ENCODE results near the gene SPRR4.

SPRR4 gene

GRCh38 chr1:152941037-152941711, 29.3 kb upstream of the SPRR4 start:
- TF ChIP-seq ZBTB7A (IDR thresholded peaks at IDR 0.05; ENCODE audit: low read depth) = no peak
- TF ChIP-seq REST (IDR thresholded peaks at IDR 0.05; ENCODE audit: low read depth) = no peak
- TF ChIP-seq EP300 (IDR thresholded peaks at IDR 0.05; ENCODE audit: borderline replicate concordance) = no peak
- no peak for TF ChIP-seq RAD21 (IDR thresholded peaks at IDR 0.05; ENCODE audit: low read depth)
- TF ChIP-seq FOXM1 (IDR thresholded peaks at IDR 0.05; ENCODE audit: borderline replicate concordance, low read depth) = no peak
- TF ChIP-seq USF1 (IDR thresholded peaks at IDR 0.05) = no peak
- no peak for TF ChIP-seq CEBPB (IDR thresholded peaks at IDR 0.05)
- TF ChIP-seq TAF1 (IDR thresholded peaks at IDR 0.05; ENCODE audit: low read depth) = no peak
- TF ChIP-seq YY1 (IDR thresholded peaks at IDR 0.05; ENCODE audit: low read depth) = no peak
- no peak for TF ChIP-seq CREB1 (IDR thresholded peaks at IDR 0.05; ENCODE audit: low read depth)
- TF ChIP-seq EGR1 (IDR thresholded peaks at IDR 0.05) = no peak
- TF ChIP-seq TEAD4 (IDR thresholded peaks at IDR 0.05) = no peak
- TF ChIP-seq TCF12 (IDR thresholded peaks at IDR 0.05; ENCODE audit: low read depth) = no peak
- no peak for TF ChIP-seq MAX (IDR thresholded peaks at IDR 0.05)
- no peak for TF ChIP-seq NFIC (IDR thresholded peaks at IDR 0.05)

GRCh38 chr1:152942161-152942560, 28.3 kb upstream of the SPRR4 start:
- TF ChIP-seq TEAD4 (IDR thresholded peaks at IDR 0.05) = no peak
- TF ChIP-seq YY1 (IDR thresholded peaks at IDR 0.05; ENCODE audit: low read depth) = no peak

- TF ChIP-seq TEAD4 (IDR thresholded peaks at IDR 0.05) (no peak), USF1 (IDR thresholded peaks at IDR 0.05) (no peak), TAF1 (IDR thresholded peaks at IDR 0.05; ENCODE audit: low read depth) (no peak)
Measured at GRCh38 chr1:152946248-152946647, 24.2 kb upstream of the SPRR4 start.

GRCh38 chr1:152946651-152947256, 23.7 kb upstream of the SPRR4 start, which contains the start of gene SPRR5:
Gene SPRR5, plus strand, starts transcription at chr1:152947206. Its CDS starts 1,349 bp downstream, at chr1:152948555.
- TF ChIP-seq TEAD4 (IDR thresholded peaks at IDR 0.05) (no peak), USF1 (IDR thresholded peaks at IDR 0.05) (no peak), FOXM1 (IDR thresholded peaks at IDR 0.05; ENCODE audit: borderline replicate concordance, low read depth) (no peak), REST (IDR thresholded peaks at IDR 0.05; ENCODE audit: low read depth) (no peak), CEBPB (IDR thresholded peaks at IDR 0.05) (no peak), CREB1 (IDR thresholded peaks at IDR 0.05; ENCODE audit: low read depth) (no peak), EGR1 (IDR thresholded peaks at IDR 0.05) (no peak), YY1 (IDR thresholded peaks at IDR 0.05; ENCODE audit: low read depth) (no peak), ZBTB7A (IDR thresholded peaks at IDR 0.05; ENCODE audit: low read depth) (no peak), TAF1 (IDR thresholded peaks at IDR 0.05; ENCODE audit: low read depth) (no peak), MAX (IDR thresholded peaks at IDR 0.05) (no peak), TCF12 (IDR thresholded peaks at IDR 0.05; ENCODE audit: low read depth) (no peak), NFIC (IDR thresholded peaks at IDR 0.05) (no peak), EP300 (IDR thresholded peaks at IDR 0.05; ENCODE audit: borderline replicate concordance) (no peak), RAD21 (IDR thresholded peaks at IDR 0.05; ENCODE audit: low read depth) (no peak)

- TF ChIP-seq ZBTB7A (IDR thresholded peaks at IDR 0.05; ENCODE audit: low read depth) (no peak), USF1 (IDR thresholded peaks at IDR 0.05) (no peak), RAD21 (IDR thresholded peaks at IDR 0.05; ENCODE audit: low read depth) (no peak), TAF1 (IDR thresholded peaks at IDR 0.05; ENCODE audit: low read depth) (no peak), TCF12 (IDR thresholded peaks at IDR 0.05; ENCODE audit: low read depth) (no peak), EGR1 (IDR thresholded peaks at IDR 0.05) (no peak), YY1 (IDR thresholded peaks at IDR 0.05; ENCODE audit: low read depth) (no peak), REST (IDR thresholded peaks at IDR 0.05; ENCODE audit: low read depth) (no peak), NFIC (IDR thresholded peaks at IDR 0.05) (no peak), MAX (IDR thresholded peaks at IDR 0.05) (no peak), EP300 (IDR thresholded peaks at IDR 0.05; ENCODE audit: borderline replicate concordance) (no peak), TEAD4 (IDR thresholded peaks at IDR 0.05) (no peak), CEBPB (IDR thresholded peaks at IDR 0.05) (no peak), FOXM1 (IDR thresholded peaks at IDR 0.05; ENCODE audit: borderline replicate concordance, low read depth) (no peak), CREB1 (IDR thresholded peaks at IDR 0.05; ENCODE audit: low read depth) (no peak)
Measured at GRCh38 chr1:152951711-152952110, 18.7 kb upstream of the SPRR4 start.

All from Ishikawa (cell line).